ENCODE results near the gene LRRC42. TPM values are rescaled to one million over a fixed set of nuclear protein-coding genes. Genes with fewer than 3 reads are reported as not detected.

The LRRC42 gene
- total and polyA plus RNA-seq, 9 donors, result 14.5 to 29.1 (median 20.8) TPM

- Histone ChIP-seq H3K4me1 (ENCODE audit: insufficient read depth) (peaks cover 2% of the 10 kb centered on the region), H3K9me3 (no peaks in the 10 kb centered on the region), H3K4me3 (no peak overlapping the region), H3K27me3 (no peaks in the 10 kb centered on the region), H3K27ac (no peak overlapping the region), H3K36me3 (no peaks in the 10 kb centered on the region)
- TF ChIP-seq POLR2A (IDR thresholded peaks at IDR 0.05) (no peak), EP300 (IDR thresholded peaks at IDR 0.05) (no peak), CTCF (IDR thresholded peaks at IDR 0.05) (no peak)
- DNase-seq, result no peak
- WGBS, 3 donors, result 96% methylated on average over 6 of the region's 6 CpGs
- intact Hi-C loops (cut with DNase I), result no loop called here
These were observed 35.1 kb downstream of the LRRC42 start for GRCh38 chr1:53981220-53981619.

DNA sequence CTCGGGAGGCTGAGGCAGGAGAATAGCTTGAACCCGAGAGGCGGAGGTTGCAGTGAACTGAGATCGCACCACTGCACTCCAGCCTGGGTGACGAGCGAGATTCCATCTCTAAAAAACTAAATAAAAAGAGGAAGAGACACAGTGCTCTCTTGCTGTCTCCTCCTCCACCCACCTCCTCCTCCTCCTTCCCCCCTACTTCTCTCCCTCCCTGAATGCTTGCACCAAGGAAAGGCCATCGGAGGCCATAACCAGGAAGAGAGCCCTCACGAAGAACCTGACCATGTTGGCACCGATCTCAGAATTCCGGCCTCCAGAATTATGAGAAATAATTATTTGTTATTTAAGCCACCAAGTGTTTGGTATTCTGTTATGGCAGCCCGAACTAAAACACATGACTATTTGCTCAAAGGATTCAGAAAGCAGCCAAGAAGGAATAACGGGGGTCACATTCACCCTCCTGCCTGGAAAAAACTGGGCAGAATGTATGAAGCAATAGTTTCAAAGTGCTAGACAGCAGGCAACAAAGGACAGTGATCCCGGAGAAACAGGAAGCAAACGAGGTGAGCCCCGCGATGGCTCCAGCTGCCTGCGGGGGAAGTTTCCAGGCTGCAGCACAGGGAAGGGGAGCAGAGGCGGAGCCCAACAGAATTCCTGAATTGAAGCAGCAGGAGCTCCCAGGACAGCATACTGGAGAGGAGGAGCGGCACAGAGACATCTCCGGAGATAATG lies 36.0 kb downstream of the LRRC42 start:
- no peaks in the 10 kb centered on the region for H3K27me3 ChIP-seq
- intact Hi-C loops (cut with DNase I), result no loop called here
- 14 to 16% (median 14%) methylated on average over 20 of the region's 20 CpGs for WGBS, 3 donors
- no peaks in the 10 kb centered on the region for H3K36me3 ChIP-seq
- DNase-seq, result peak; percentile 38 to 68 (median 47)
- peak overlapping the region in 1 of 2 donors; percentile 39 for H3K27ac ChIP-seq
- TF ChIP-seq CTCF (IDR thresholded peaks at IDR 0.05) (no peak), EP300 (IDR thresholded peaks at IDR 0.05) (no peak), POLR2A (IDR thresholded peaks at IDR 0.05) (no peak)
- peaks cover 2% of the 10 kb centered on the region for H3K4me1 ChIP-seq (ENCODE audit: insufficient read depth)
- H3K4me3 ChIP-seq, result peak overlapping the region; percentile 35
- no peaks in the 10 kb centered on the region for H3K9me3 ChIP-seq

GRCh38 chr1:53982763-53983104 lies 36.6 kb downstream of the LRRC42 start:
- intact Hi-C loops (cut with DNase I), result no loop called here
- Histone ChIP-seq H3K27ac (peak overlapping the region in 1 of 2 donors; percentile 39), H3K36me3 (no peaks in the 10 kb centered on the region), H3K4me1 (ENCODE audit: insufficient read depth) (peaks cover 2% of the 10 kb centered on the region), H3K27me3 (no peaks in the 10 kb centered on the region), H3K9me3 (no peaks in the 10 kb centered on the region), H3K4me3 (peak overlapping the region; percentile 35)
- DNase-seq, result no peak
- whole genome bisulfite sequencing, 3 donors, result 1 to 8% (median 3%) methylated on average over 4 of the region's 4 CpGs
- TF ChIP-seq EP300 (IDR thresholded peaks at IDR 0.05) (no peak), POLR2A (IDR thresholded peaks at IDR 0.05) (no peak), CTCF (IDR thresholded peaks at IDR 0.05) (no peak)

DNA sequence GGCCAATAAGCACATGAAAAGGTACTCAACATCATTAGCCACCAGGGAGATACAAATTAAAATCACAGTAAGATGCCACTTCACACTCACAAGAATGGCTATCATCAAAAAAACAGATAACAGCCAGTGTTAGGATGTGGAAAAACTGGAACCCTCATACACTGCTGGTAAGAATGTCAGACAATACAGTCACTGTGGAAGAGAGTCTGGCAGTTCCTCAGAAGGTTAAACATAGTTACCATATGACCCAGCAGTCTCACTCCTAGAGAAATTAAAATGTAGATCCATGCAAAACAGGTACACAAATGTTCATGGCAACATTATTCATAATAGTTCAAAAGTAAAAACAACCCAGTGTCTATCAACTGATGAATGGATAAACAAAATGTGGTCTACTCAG lies 38.6 kb downstream of the LRRC42 start:
- Histone ChIP-seq H3K27ac (no peak overlapping the region), H3K27me3 (no peaks in the 10 kb centered on the region), H3K36me3 (no peaks in the 10 kb centered on the region), H3K9me3 (no peaks in the 10 kb centered on the region), H3K4me3 (no peak overlapping the region), H3K4me1 (ENCODE audit: insufficient read depth) (peaks cover 2% of the 10 kb centered on the region)
- no peak for TF ChIP-seq CTCF (IDR thresholded peaks at IDR 0.05)
- no peak for TF ChIP-seq EP300 (IDR thresholded peaks at IDR 0.05)
- no peak for TF ChIP-seq POLR2A (IDR thresholded peaks at IDR 0.05)
- no peak for DNase-seq
- intact Hi-C loops (cut with DNase I), result no loop called here

Measured in ovary (tissue), 9 donors.